Astrocyte of the cerebellum (primary cell): ENCODE results near the gene BAZ2B.
"Not testable (repeated sequence)": the region's sequence is repeated elsewhere in the genome, so short reads cannot be mapped to it uniquely, and the experiment has no call there.

Experiments
- DNase-seq: peaks from one replicate; pipeline ENCODE4 v3.0.0-alpha.2; 2011; ENCODE audit warnings: low read depth
- H3K4me3 ChIP-seq: 2 replicates; pipeline ENCODE4 v1.5.1; 2011; ENCODE audit warnings: mild to moderate bottlenecking, low read depth, low read length, moderate library complexity
- in situ Hi-C: cut with HindIII; loops from 2 replicates; pipeline ENCODE4 v1.10.0; 2017; ENCODE audit warnings: low sequenced_read_pairs
- TF ChIP-seq, protein P1 (sequence below): IDR thresholded peaks from 2 replicates; pipeline ENCODE4 v1.5.1; 2012; ENCODE audit warnings: low read length, low read depth, moderate library complexity, mild to moderate bottlenecking; ENCODE audit errors: missing control alignments

The BAZ2B gene

DNA sequence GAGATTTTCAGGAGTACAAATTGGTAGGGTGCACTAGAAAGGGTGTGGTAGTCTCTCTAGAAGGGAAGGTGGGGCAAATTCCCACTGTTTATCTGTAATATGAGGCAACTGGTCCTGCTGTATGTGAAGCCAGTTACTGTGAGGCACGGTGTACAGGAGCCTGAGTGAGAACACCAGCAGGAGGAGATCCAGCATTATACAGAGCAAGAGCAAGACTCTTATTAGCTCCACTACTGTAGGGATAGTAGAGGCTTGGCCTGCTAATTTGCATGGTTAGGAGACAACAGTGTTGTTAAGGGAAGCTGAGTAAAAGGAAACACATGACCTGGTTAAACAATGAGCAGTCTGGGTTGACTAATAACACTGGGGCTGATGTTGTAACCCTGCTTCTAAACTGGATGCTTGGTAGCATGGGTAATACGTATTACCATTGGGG lies 253.5 kb downstream of the BAZ2B start:
- no peak overlapping the region for H3K4me3 ChIP-seq
- DNase-seq = peak; percentile 2
- in situ Hi-C loops = no loop called here
- TF ChIP-seq, protein P1, sequence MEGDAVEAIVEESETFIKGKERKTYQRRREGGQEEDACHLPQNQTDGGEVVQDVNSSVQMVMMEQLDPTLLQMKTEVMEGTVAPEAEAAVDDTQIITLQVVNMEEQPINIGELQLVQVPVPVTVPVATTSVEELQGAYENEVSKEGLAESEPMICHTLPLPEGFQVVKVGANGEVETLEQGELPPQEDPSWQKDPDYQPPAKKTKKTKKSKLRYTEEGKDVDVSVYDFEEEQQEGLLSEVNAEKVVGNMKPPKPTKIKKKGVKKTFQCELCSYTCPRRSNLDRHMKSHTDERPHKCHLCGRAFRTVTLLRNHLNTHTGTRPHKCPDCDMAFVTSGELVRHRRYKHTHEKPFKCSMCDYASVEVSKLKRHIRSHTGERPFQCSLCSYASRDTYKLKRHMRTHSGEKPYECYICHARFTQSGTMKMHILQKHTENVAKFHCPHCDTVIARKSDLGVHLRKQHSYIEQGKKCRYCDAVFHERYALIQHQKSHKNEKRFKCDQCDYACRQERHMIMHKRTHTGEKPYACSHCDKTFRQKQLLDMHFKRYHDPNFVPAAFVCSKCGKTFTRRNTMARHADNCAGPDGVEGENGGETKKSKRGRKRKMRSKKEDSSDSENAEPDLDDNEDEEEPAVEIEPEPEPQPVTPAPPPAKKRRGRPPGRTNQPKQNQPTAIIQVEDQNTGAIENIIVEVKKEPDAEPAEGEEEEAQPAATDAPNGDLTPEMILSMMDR = no peak

DNA sequence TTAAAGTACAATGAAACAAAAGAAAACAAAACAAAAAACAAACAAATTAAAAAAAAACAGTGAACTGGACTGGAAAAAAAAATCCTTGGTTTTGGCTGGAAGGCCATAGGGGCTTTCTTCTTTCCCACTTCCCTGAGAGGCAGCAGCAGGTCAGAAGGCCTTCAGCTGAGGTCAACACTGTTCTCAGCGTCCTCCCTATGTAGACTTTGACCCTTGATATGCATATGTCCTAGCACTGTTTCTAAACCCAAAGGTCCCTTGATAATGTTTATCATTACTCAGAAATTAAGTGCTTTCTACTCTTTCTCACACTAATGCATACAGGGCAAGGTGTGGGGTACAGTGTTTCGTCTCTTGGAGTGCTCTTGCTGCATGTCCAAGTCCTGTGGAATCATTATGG lies 254.3 kb downstream of the BAZ2B start:
- no peak for DNase-seq
- TF ChIP-seq, protein P1 = no peak
- in situ Hi-C loops = no loop called here
- H3K4me3 ChIP-seq = no peak overlapping the region

DNA sequence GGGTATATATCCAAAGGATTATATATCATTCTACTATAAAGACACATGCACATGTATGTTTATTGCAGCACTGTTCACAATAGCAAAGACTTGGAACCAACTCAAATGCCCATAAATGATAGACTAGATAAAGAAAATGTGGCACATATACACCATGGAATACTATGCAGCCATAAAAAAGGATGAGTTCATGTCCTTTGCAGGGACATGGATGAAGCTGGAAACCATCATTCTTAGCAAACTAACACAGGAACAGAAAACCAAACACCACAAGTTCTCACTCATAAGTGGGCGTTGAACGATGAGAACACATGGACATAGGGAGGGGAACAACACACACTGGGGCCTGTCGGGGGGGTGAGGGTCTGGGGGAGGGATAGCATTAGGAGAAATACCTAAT lies 254.7 kb downstream of the BAZ2B start:
- in situ Hi-C loops, DNase-seq, H3K4me3 ChIP-seq: not testable (repeated sequence)

DNA sequence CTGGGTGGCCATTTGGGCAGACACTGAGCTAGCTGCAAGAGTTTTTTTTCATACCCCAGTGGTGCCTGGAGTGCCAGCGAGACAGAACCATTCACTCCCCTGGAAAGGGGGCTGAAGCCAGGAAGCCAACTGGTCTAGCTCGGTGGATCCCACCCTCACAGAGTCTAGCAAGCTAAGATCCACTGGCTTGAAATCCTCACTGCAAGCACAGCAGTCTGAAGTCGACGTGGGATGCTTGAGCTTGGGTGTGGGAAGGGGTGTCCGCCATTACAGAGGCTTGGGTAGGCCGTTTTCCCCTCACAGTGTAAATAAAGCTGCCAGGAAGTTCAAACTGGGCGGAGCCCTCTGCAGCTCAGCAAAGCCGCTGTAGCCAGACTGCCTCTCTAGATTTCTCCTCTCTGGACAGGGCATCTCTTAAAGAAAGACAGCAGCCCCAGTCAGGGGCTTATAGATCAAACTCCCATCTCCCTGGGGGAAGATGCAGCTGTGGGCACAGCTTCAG lies 260.2 kb downstream of the BAZ2B start:
- in situ Hi-C loops = no loop called here
- DNase-seq = no peak
- TF ChIP-seq, protein P1 = no peak
- H3K4me3 ChIP-seq = no peak overlapping the region

DNA sequence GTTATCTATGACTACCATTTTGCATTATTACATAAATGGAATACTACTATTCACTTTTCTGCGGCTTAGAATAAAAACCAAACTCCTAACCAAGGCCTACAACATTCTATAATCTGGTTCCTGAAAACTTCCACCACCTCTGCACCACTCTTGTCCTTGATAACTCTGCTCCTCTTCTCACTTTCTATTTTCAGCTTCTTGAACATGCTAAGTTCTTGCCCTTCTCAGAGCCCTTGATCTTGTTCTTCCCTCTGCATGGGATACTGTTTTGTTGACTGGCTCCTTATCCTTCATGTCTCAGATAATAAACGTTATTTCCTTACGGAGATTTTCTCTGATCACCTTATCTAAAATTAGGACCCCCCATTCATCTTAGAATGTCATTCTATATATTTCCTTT lies 264.4 kb downstream of the BAZ2B start:
- DNase-seq = no peak
- in situ Hi-C loops = no loop called here
- TF ChIP-seq, protein P1 = no peak
- no peak overlapping the region for H3K4me3 ChIP-seq

DNA sequence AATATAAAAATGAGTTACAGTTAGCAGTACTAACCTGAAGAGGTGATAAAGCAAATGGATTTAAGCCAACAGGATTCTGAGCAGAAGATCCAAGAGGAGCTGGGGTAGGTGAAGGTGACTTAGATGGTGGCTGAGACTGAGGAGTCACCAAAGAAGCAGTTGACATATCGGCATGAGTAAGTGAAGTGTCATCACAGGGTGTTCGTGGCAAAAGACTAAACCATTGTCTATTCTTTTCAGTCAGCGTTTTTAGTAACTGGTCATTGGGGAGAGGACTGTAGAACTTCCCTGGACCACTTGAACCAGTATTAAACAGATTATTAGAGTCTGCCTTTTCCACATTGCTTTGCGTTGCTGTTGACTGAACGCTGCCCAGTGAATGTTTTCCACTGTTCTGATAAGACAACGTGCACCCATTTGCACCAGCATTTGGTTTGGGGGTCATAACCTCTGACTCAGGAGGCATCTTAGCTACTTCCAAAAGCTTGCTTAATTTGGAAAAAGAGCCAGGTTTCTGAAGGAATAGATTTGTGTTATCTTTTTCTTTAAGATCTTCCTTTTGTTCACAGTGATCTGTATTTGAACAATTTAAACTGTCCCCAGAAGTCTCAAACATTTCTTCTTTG lies 266.6 kb downstream of the BAZ2B start:
- TF ChIP-seq, protein P1 = no peak
- DNase-seq = no peak
- in situ Hi-C loops = no loop called here
- H3K4me3 ChIP-seq = no peak overlapping the region

DNA sequence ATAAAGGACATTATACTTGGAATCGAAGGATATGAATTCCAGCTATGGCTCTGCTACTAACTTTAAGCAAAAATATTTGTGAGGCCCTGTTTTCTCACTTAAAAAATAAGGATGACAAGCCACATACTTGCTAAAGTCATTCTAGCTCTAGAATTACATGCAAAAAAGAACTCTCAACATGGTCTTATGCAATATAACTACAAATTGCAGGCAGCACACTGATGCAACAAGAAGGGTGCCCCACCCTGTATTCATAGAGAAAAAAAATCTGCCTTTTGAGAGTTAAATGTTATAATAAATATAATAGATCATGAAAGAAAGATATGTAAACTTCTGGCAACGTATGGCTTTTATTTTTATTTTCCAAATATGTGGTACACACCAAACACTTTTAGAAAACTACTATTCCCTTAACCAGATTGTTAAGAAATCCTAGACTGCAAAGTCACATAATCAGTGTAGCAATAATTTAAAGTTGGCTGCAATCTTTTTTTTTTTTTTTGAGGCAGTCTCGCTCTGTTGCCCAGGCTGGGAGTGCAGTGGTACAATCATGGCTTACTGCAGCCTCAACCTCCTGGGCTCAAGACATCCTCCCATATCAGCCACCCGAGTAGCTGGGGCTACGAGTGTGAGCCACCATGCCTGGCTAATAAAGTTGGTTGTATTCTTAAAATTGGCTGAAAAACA lies 289.6 kb downstream of the BAZ2B start:
- in situ Hi-C loops = no loop called here
- no peak overlapping the region for H3K4me3 ChIP-seq
- no peak for DNase-seq
- TF ChIP-seq, protein P1 = no peak
